NOMO-1 treated with dmso at 0.1 percent for 144 hours (cell line): ENCODE results near the gene ATXN7L1.
"Not testable (repeated sequence)": the region's sequence is repeated elsewhere in the genome, so short reads cannot be mapped to it uniquely, and the experiment has no call there.

Experiments used
- DNase-seq: peaks from one replicate; lab custom pipeline; 2025; ENCODE audit not compliant: unreplicated experiment; lab: John Stamatoyannopoulos, UW

Gene ATXN7L1

DNA sequence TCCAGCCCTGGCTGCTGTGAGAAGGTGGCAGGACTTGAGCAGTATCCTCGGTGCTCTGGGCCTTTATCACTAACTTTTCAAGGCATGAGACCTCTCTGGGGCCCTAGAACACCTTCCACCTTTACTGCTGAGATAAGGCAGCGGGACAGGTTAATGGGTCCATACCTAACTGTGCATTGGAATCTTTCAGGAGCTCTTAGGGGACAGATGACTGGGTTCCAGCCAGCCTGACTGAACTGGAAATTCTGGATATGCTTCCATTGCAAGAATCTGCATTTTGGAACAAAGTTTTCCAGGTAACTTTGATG lies 73.0 kb downstream of the ATXN7L1 start:
- no peak for DNase-seq

DNA sequence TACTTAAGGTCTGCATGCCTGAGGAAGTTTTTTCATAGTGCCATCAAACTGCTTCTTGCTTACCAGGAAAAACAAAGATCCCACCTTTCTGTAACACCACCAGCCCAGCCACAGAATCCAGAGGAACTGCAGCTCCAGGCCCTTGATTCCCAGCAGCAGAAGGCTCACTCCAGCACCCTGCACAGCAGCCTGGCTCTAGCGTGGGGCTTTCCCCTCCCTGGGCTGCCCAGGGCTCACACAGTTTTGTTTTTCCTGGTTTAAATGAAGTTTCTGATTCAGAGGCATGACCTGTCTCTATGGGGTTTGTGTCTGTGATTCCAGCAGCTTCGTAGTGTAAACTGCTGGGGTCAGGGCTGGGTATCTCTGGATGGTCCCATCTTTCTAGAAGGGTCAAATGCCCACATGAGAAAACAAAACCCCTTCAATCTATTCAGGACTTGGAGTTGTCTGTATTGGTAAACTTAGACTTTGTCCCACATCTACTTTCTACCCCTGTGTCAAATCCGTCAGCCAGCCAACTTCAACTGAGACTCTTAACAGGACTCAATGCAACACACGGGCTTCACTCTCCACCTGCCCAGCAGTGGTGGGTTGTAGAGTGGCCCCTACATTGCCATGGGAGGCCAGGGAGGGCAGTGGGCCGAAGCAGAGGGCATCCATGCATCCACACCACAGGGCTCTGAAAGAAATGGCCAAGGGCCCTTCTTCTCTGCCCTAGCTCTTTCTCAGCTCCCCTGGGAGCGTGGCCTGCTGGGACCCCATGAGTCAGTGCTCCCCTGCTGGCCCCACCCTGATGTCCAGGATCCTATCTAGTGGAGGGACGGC lies 73.6 kb downstream of the ATXN7L1 start:
- DNase-seq: no peak

DNA sequence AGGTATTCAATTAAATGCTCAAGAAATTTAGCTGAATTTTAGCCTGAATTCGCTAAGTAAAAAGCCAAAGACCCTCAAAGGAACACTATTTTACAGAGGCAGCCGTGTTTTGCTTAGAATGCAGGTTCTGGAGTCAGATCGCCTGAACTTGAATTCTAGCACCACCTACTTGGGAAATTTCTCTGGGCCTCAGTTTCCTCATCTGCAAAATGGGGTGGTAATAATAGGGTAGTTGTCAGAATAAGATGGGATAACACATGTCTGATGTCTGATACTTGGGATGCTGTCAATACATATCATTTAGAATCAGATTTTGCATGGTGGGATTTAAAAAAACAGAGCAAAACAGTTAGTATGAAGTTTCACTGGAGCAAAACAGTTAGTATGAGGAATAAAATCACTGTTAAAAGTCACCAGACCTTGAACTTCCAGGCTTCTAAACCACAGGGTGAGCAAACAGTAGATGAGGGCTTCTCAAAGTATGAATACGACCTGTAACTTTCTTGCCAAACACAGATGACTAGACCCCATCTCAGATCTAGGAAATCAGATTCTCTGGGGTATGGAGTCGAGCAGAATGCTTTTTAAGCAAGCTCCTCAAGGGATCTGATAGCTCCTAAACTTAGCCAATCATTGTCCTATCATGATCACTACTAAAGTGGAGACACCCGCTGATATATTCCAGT lies 75.4 kb downstream of the ATXN7L1 start:
- DNase-seq: no peak

DNA sequence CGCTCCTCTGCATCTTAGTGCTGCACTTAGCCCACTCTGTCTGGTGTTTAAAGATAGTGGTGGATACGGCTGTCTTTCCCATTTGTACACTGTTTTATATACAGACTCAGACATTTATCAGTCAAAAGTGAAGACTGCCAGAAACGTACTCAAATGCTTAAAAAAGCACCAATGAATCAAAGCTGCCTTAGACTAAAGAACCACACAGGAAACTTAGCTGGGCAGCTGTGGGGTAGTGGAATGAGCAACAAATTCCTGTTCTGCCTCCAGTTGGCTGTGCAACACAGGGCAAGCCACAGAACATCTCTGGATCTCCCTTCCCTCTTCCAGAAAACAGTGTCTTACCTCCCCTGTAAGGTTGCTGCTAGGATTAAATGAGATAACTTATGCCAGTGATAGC lies 76.0 kb downstream of the ATXN7L1 start:
- DNase-seq: no peak

DNA sequence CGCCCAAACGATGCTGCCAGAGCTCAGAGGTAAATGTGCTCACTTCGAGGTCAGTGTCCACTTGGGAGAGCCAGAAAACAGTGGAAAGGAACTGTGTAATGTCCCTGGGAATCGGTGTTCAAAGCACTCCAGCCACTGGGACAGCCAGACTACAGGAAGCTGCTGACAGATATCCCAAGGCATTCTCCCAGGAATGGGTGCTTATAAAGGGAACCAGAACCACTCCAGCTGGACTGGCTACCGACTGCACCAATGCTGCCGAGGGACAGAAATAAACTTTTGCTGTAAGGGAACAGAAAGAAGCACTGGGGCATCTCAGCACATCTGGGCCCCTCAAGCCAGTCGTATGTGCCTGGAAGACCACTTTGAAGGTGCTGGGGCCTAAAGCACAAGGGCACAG lies 76.7 kb downstream of the ATXN7L1 start:
- no peak for DNase-seq

DNA sequence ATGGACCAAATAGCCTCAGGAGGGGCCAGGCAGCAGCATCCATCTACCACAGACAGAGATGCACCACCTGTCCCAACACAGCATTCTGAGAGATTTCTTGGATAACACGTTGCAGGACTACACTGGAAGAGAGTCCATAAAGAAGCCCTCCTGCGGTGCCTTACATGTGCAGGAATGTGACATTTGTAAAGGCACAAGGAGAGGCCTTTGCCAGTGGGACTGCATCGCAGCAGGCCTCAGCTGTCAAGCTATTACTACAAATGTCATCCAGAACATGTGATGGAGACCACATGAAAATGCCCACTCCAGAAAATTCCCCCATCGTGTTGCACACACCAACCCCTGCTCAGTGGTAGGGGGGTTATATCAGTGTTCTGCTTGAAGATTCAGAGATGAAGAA lies 77.4 kb downstream of the ATXN7L1 start:
- DNase-seq: no peak

DNA sequence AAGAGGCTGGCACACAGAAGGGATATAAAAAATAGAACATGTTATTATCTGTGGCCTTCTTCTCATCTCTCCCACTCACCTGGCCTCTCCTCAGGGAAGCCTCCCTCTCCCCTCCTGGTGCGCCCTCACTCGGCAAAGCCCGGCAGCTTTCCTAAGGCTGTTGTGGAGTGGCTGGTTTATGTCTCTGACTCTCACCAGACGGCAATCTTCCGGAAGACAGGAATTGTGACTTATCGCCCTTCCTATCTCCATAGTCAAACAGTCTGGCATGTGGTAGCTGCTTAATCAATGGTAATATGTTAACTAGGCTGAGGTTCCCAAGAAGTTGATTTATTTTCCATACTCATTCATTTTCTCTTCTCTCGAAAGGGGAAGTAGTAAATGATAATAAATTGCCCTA lies 78.7 kb downstream of the ATXN7L1 start:
- no peak for DNase-seq

DNA sequence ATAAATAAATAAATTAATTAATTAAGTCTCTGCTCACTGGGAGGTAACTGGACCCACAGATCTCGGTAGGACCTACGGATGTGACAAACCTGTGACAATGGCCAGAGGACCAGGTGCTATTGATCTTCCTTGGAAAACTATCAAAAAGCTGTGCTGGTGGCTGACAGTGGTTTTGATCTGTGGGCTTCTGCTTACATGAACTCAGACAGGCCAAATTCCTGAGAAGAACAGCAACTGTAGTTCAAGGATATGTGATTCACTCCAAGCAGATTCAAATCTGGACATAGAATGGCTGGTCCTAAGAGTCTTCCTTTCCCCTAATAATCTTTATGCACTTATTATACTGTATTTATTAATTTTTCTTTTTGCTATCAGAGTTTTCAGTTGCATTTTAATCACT lies 80.0 kb downstream of the ATXN7L1 start:
- no peak for DNase-seq

DNA sequence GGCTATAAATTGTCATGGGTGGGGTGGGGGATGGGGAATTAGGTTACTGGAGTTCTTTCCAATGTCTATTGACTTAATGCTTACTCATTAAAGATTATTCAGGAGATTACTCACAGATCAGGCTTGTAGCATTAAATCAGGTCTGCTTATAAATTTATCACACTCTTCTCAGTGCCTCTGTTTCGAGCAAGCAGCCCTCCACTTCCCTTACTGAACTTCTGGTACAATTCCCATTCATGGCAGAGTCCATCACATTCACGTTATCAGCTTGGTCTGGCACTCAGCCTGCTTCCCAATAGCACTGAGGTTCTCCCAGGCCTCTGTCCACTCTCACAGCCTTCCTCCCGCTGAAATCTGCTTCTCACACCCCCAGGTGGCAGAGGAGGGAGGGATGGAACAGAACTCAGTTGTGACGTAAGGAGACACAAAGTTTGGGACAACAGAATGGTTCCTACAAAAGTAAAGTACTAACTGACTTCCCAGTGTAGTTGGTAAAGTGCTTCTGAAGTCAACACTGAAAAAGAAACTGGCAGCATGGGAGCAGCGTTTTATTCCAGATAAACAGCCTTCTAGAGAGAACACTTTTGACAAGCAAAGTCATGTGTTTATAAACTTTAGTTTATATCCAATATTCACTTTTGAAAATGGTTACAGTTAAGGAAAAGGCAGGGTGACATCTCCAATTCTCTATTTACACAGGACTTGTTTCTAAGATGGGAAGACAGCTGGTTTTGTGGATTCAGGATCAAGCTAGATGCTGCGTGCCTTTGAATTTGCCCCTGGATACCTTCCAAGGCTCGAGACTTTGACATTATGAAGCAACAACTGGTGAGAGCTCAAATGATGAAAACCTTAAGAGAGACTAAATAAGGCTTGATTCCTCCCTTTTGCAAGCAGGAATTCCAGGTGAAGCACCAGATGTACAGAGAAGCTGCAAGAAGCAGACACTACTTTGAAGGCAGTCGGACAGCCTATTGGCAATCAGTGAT lies 81.4 kb downstream of the ATXN7L1 start:
- DNase-seq: no peak

DNA sequence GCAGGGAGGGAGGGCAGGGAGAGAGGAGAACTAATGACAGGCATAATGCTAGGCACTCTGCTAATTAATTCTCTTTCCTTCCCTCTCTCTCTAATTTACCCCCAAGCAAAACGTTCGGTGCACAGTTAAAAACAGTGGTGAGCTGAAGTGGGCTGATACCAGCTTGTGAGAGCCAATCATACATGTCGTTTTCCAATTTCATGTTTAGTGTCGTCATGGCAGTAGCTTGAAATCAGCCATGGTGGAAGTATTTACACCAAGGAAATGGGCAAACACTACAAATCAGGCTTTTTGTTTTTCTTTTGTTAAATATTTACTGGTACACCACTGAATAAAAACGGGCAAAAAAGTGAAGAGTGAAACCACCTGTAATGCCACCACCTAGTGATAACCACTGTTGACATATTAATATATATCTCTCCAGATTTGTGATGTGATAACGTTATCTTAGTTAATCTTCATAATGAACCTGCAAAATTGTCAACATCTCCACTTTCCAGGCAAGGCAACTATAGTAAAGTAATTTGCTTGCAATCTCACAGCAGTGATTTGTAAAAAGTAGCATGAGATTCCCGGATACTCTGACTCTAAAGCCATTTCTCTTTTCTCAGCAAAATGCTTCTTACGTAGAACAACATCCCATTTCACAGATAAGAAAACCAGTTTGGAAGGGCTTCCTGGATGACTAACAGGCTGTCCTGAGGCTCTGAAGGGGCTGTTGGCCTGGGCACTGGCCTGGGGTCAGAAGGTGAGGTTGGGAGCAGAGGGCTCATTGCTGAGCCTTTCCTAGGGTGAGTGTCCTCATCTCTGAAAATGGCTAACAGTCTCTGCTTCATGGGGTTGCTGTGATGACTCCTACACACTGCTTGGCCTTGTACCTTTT lies 83.7 kb downstream of the ATXN7L1 start:
- DNase-seq: no peak

DNA sequence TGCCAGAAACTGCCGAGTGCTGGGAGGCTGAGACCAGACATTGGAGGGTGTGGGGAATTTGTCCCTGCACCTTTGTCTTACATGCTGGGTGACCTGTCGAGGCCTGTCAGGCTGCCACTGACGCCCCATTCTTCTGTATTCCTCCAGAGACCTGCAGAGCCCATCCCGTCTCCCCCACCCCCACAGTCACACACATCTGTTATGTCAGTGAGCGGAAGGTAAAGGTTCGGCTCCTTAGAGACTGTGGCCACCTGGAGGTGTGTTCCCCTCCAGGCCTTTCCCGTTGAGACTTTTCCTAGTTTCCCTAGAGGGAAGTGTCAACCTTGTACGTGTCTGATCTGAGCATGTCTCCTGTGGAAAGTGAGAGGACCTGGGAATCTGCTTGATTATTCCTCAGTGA lies 84.5 kb downstream of the ATXN7L1 start:
- no peak for DNase-seq

DNA sequence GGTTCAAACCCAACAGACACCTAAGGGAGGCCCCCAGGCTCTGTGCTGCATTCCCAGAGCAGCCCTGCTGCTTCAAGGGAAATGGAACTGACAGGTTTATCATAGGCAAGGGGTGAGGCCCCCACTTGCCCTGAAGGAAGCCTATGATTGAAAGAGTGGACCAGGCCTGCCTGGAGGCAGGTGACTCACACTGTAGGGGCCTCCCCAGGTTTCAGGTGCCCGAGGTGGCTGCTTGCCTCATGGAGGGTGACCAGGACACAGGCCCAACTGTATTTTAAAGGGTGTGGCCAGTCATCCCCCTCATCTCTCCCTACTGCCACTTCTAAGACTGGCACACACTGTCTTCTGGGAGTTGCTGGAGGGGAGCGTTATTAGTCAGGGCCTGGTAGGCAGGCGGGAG lies 85.4 kb downstream of the ATXN7L1 start:
- no peak for DNase-seq

DNA sequence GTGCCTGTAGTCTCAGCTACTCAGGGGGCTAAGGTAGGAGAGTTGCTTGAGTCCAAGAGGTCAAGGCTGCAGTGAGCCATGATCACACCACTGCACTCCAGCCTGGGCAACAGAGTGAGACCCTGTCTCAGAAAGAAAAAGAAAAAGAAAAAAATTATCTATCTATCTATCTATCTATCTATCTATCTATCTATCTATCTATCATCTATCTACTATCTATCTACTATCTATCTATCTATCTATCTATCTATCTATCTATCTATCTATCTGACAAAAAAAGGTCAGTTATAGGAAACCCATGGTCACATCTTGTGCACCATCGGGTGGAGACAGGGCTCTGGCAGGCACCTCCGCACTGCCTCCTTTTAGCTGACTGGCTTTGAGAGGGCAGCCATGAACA lies 85.9 kb downstream of the ATXN7L1 start:
- not testable (repeated sequence) for DNase-seq

DNA sequence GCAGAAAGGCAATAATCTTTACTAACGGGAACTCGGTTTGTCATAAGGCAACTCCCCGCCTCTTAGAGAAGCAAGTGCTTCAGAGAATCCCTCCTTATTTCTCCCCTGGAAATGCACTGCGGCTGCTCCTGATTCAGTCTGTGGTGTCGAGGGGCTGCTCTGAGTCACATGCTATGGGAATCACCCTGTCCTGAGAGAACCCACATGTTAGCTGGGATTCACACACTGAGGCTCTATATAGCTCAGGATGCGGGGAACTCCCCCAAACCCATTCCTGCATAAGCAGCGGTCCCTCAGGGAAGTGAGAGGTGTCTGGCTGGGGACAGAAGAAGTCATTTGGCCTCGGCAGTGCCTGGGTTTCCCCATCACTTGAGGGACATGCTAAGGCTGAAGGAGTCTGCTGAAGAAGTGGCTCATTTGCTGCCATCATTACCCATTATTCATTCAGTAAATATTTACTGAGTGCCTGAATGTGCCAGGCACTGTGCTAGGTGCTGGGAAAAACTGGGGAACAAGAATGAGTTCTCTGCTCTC lies 87.5 kb downstream of the ATXN7L1 start:
- DNase-seq: no peak

DNA sequence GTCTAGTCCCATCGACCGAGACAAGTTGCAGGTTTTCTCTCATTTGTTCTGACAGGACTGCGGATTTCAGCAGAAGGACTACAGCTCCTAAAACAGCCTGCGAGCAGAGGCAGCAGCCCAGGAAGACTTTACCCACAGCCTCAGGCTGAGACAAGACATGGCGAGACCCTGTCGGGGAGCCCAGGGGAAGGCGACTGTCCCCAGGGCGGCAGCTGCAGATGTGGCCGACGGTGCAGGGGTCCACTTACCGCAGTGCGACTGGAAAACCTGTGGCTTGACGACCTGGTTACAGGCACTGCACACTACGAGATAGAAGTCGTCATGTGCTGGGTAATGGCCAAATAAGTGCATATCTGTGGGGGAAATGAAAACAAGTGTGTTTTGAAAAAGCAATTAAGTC lies 88.0 kb downstream of the ATXN7L1 start:
- DNase-seq: no peak

DNA sequence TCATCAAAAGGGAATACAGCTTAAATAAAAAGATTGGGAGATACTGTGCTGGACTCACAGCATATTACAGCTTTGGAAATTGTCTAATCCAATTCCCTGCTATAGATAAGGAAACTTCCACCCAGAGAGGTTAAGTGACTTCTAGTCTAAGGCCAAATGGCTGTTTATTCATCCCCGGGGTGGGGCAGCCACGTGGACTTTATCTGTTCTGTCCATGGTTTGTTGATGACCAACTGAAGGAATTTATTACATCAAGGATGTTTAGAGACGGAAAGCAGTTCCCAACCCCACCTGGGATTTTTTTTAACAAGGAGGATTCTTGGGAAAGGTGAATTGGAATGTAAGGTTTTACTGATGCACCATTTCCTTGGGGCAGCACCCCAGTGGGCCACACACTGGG lies 88.6 kb downstream of the ATXN7L1 start:
- no peak for DNase-seq

DNA sequence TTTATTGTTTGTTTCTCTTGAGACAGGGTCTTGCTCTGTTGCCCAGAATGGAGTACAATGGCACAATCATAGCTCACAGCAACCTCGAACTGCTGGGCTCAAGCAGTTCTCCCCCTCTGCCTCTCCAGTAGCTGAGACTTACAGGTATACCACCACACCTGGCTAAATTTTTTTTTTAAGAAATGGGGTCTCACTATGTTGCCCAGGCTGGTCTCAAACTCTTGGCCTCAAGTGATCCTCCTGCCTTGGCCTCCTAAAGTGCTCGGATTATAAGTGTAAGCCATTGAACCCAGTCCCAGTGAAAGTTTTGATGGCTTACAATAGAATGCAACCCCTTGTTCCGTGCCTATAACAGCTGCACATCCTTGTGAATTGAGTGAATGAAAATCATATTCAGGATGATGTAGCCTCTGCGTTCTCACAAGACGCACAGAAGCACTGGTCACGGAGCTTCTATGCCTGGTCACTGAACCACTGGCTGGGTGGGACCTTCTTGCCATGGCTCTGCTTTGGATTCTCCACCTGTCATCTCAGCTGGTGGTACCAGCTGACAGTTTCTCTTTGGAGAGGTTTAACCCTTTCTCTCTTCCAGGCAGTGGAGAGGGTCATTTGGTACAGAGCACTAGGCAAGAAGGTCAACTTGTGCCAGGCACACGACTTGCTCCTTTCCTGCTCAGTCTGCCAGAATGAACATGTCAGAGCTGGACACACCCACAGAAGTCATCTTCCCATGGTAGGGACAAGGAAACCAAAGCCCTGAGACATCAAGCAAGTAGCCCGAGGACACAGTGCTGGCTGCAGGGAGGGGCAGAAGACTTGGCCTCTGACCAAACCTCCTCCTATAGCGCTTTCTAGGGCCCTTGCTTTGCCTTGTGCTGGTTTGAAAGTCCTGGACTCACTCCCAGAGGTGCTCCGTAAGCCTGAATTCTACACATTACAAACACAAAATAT lies 89.6 kb downstream of the ATXN7L1 start:
- DNase-seq: no peak

DNA sequence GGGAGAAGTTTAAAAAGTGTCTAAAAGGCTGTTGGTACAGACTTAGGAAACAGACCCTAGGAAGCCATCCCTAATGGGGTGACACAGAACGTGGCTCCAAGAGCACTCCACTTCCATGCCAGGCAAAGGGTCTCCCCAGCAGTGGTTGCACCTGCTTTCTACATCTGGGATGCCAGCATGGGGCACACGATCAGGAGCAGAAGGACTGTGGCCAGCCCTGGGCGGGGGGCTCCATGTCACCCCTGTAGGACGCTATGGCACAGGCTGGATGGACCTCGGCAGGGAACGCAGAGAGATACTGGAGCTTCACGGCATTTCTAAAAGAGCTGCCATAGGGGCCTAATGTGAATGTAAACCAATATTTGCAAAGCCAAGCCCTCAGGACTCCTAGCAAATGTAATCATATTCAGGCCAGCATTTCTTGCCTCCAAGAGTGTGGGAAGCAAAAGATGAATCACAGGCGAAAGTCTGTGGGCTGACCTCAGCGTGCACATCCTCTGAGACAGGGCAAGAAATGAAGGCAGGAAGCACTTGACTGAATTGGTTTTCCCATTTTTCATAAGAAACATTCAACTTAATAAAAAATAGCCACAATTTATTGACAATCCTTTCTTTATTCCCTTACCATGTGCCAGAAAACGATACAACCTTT lies 93.9 kb downstream of the ATXN7L1 start:
- DNase-seq: no peak
